Measurements from ENCODE around the gene ZMYND8. TPM values are rescaled to one million over a fixed set of nuclear protein-coding genes. Genes with fewer than 3 reads are reported as not detected.
A peak's percentile ranks its signal among the peaks of the same experiment; 100 is the strongest.

The ZMYND8 gene
- total RNA-seq, 1 donor: 18.8 TPM

DNA sequence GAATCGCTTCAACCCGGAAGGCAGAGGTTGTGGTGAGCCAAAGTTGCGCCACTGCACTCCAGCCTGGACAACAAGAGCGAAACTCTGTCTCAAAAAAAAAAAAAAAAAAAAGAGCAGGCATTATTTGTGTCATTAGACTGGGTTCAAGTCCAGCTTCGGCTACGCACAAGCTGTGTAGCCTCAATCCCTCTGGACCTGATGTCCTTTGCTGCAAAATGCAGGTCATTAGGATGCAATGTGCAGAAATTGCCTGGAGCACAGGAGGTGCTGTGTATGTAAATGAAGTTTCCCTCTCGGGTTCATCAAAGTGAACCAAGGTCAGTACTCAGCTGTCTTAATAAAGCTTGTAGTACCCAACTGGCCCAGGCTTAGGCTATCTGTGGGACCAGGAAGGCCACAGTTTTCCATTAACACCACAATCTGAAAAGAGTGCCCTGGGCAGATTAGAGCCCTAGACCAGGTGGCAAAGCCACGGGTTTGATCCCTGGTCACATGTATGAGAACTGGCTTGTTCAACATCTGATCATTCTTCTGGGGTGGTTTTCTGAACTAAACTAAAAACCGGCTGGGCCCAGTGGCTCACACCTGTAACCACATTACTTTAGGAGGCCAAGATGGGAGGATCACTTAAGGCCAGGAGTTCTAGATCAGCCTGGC, 155.3 kb downstream of the ZMYND8 start:
- Histone ChIP-seq H3K27ac (ENCODE audit: low read depth, low read length) (no peak overlapping the region), H3K4me1 (ENCODE audit: insufficient read depth, low read length) (peaks cover 15% of the 10 kb centered on the region), H3K79me2 (ENCODE audit: insufficient read depth, low read length) (no peaks in the 10 kb centered on the region), H3K36me3 (ENCODE audit: insufficient read depth, low read length) (no peaks in the 10 kb centered on the region), H3K27me3 (ENCODE audit: insufficient read depth, low read length) (no peaks in the 10 kb centered on the region), H3K9me3 (ENCODE audit: low read depth, low read length) (no peaks in the 10 kb centered on the region), H3K4me3 (ENCODE audit: insufficient read depth, low read length) (no peak overlapping the region), H2AFZ (ENCODE audit: low read length) (no peak overlapping the region), H3K4me2 (ENCODE audit: insufficient read depth, low read length) (no peak overlapping the region), H4K20me1 (ENCODE audit: insufficient read depth, low read length) (no peaks in the 10 kb centered on the region)
- TF ChIP-seq, protein P1, sequence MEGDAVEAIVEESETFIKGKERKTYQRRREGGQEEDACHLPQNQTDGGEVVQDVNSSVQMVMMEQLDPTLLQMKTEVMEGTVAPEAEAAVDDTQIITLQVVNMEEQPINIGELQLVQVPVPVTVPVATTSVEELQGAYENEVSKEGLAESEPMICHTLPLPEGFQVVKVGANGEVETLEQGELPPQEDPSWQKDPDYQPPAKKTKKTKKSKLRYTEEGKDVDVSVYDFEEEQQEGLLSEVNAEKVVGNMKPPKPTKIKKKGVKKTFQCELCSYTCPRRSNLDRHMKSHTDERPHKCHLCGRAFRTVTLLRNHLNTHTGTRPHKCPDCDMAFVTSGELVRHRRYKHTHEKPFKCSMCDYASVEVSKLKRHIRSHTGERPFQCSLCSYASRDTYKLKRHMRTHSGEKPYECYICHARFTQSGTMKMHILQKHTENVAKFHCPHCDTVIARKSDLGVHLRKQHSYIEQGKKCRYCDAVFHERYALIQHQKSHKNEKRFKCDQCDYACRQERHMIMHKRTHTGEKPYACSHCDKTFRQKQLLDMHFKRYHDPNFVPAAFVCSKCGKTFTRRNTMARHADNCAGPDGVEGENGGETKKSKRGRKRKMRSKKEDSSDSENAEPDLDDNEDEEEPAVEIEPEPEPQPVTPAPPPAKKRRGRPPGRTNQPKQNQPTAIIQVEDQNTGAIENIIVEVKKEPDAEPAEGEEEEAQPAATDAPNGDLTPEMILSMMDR (IDR thresholded peaks at IDR 0.05; ENCODE audit: extremely low read depth, low read depth, low read length): no peak
- no peak for DNase-seq (ENCODE audit: insufficient read length, low spot score, missing footprints)

DNA sequence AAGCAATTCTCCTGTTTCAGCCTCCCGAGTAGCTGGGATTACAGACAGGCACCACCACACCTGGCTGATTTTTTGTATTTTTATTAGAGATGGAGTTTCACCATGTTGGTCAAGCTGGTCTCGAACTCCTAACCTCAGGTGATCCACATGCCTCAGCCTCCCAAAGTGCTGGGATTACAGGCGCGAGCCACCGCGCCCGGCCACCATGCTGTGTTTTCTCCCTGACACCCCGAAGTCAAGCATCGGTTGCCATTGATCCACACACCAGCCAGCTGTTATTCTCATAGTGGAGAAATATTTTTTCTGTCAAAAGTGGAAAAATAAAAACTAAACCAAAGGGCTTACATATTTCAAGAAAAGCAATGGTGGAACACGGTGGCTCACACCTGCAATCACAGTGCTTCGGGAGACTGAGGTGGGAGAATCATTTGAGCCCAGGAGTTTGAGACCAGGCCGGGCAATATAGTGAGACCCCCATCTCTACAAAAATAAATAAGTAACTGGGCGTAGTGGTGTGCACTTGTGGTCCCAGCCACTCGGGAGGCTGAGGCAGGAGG, 157.4 kb downstream of the ZMYND8 start:
- DNase-seq (ENCODE audit: insufficient read length, low spot score, missing footprints): no peak
- H3K4me1 ChIP-seq (ENCODE audit: insufficient read depth, low read length): peaks cover 5% of the 10 kb centered on the region
- no peak overlapping the region for H3K4me3 ChIP-seq (ENCODE audit: insufficient read depth, low read length)
- H3K79me2 ChIP-seq (ENCODE audit: insufficient read depth, low read length): no peaks in the 10 kb centered on the region
- H4K20me1 ChIP-seq (ENCODE audit: insufficient read depth, low read length): no peaks in the 10 kb centered on the region
- no peak overlapping the region for H2AFZ ChIP-seq (ENCODE audit: low read length)
- H3K9me3 ChIP-seq (ENCODE audit: low read depth, low read length): no peaks in the 10 kb centered on the region
- H3K27me3 ChIP-seq (ENCODE audit: insufficient read depth, low read length): no peaks in the 10 kb centered on the region
- H3K36me3 ChIP-seq (ENCODE audit: insufficient read depth, low read length): no peaks in the 10 kb centered on the region
- TF ChIP-seq, protein P1 (IDR thresholded peaks at IDR 0.05; ENCODE audit: extremely low read depth, low read depth, low read length): no peak
- H3K27ac ChIP-seq (ENCODE audit: low read depth, low read length): no peak overlapping the region
- H3K4me2 ChIP-seq (ENCODE audit: insufficient read depth, low read length): no peak overlapping the region

DNA sequence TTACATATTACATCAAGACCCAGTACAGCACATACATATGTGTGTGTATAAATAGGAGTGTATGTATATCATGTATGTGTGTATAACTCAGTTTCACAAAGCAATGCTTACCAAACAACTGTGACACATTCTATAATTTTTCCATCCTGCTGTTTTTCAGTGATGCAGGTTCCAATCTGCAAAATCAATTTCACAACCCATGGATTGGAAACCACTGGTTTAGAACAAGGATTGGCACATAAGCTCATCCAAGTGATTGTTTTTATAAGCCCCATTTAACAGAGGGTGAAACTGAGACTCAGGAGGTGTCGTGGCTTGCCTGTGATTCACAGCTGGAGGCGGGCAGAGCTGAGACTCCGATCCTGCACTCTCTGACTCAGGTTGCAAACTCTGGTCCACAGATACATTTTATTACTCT, 158.2 kb downstream of the ZMYND8 start:
- Histone ChIP-seq H3K27ac (ENCODE audit: low read depth, low read length) (no peak overlapping the region), H3K9me3 (ENCODE audit: low read depth, low read length) (no peaks in the 10 kb centered on the region), H3K4me2 (ENCODE audit: insufficient read depth, low read length) (no peak overlapping the region), H3K36me3 (ENCODE audit: insufficient read depth, low read length) (no peaks in the 10 kb centered on the region), H3K27me3 (ENCODE audit: insufficient read depth, low read length) (no peaks in the 10 kb centered on the region), H3K4me1 (ENCODE audit: insufficient read depth, low read length) (peaks cover 5% of the 10 kb centered on the region), H3K4me3 (ENCODE audit: insufficient read depth, low read length) (no peak overlapping the region), H2AFZ (ENCODE audit: low read length) (no peak overlapping the region), H4K20me1 (ENCODE audit: insufficient read depth, low read length) (no peaks in the 10 kb centered on the region), H3K79me2 (ENCODE audit: insufficient read depth, low read length) (no peaks in the 10 kb centered on the region)
- TF ChIP-seq, protein P1 (IDR thresholded peaks at IDR 0.05; ENCODE audit: extremely low read depth, low read depth, low read length): no peak
- peak; percentile 81 for DNase-seq (ENCODE audit: insufficient read length, low spot score, missing footprints)
